Stimulated activated CD8-positive, alpha-beta memory T cell treated with anti-CD3 and anti-CD28 coated beads, Interleukin-4, amount 100 ng/mL, for 1 hour (primary cell): ENCODE measurements around the gene PRR12.
"Not testable (repeated sequence)": the region's sequence is repeated elsewhere in the genome, so short reads cannot be mapped to it uniquely, and the experiment has no call there.

ENCODE experiments used
- DNase-seq, 2 donors: peaks; one replicate each; pipeline ENCODE4 v3.0.0-alpha.2; 2020; ENCODE audit warnings: low read depth in 2 of 2, low spot score in 1 of 2

PRR12 gene

GRCh38 chr19:49616945-49617344 is 26.0 kb downstream of the PRR12 start:
- DNase-seq: no peak

- not testable (repeated sequence) for DNase-seq
These were observed 26.9 kb downstream of the PRR12 start for GRCh38 chr19:49617860-49618259.

GRCh38 chr19:49624967-49625910 is 34.3 kb downstream of the PRR12 start:
- no peak for DNase-seq

GRCh38 chr19:49626226-49626625 is 35.2 kb downstream of the PRR12 start:
- DNase-seq: no peak

- DNase-seq: no peak
These were observed 38.7 kb downstream of the PRR12 start for GRCh38 chr19:49629659-49630058.

GRCh38 chr19:49631014-49631588 is 40.1 kb downstream of the PRR12 start:
- no peak for DNase-seq

- no peak for DNase-seq
These were observed 40.7 kb downstream of the PRR12 start for GRCh38 chr19:49631610-49632192.

GRCh38 chr19:49632576-49632975 is 41.6 kb downstream of the PRR12 start:
- DNase-seq: no peak

- DNase-seq: not testable (repeated sequence)
These were observed 42.3 kb downstream of the PRR12 start for GRCh38 chr19:49633273-49633672.

GRCh38 chr19:49635530-49636232 is 44.7 kb downstream of the PRR12 start:
- no peak for DNase-seq

- no peak for DNase-seq
These were observed 45.4 kb downstream of the PRR12 start for GRCh38 chr19:49636233-49636932.

GRCh38 chr19:49637821-49638738 is 47.1 kb downstream of the PRR12 start:
- no peak for DNase-seq

GRCh38 chr19:49639401-49640112 is 48.6 kb downstream of the PRR12 start:
- no peak for DNase-seq

GRCh38 chr19:49640113-49640898 is 49.3 kb downstream of the PRR12 start, which contains the start of gene RRAS:
TSS of gene RRAS (minus strand) at chr19:49640143. CDS start at chr19:49640098, 45 bp downstream.
- peak; percentile 97 to 99 for DNase-seq

GRCh38 chr19:49641688-49642491 is 50.9 kb downstream of the PRR12 start, which contains the start of gene SCAF1:
TSS of gene SCAF1 (plus strand) at chr19:49642209. CDS start at chr19:49645027, 2,818 bp downstream.
- DNase-seq: peak; percentile 97 to 98

GRCh38 chr19:49642492-49643035 is 51.6 kb downstream of the PRR12 start:
- no peak for DNase-seq

- no peak for DNase-seq
These were observed 52.5 kb downstream of the PRR12 start for GRCh38 chr19:49643466-49643865.
